ENCODE results near the gene EPS8L2.
"Not testable (repeated sequence)": the region's sequence is repeated elsewhere in the genome, so short reads cannot be mapped to it uniquely, and the experiment has no call there.

EPS8L2 gene

GRCh38 chr11:726278-727220, 20.5 kb downstream of the EPS8L2 start:
- peak in 2 of 4 experiments; percentile 22 to 43 for DNase-seq

- DNase-seq, result no peak
Observed at GRCh38 chr11:727281-727701, 21.3 kb downstream of the EPS8L2 start.

- DNase-seq, result peak; percentile 49 to 77 (median 60)
Observed at GRCh38 chr11:727859-728748, 22.1 kb downstream of the EPS8L2 start.

- no peak for DNase-seq
Observed at GRCh38 chr11:728901-729491, 23.0 kb downstream of the EPS8L2 start.

GRCh38 chr11:729492-730074, 23.6 kb downstream of the EPS8L2 start:
- no peak for DNase-seq

GRCh38 chr11:733072-733471, 27.0 kb downstream of the EPS8L2 start:
- no peak for DNase-seq

GRCh38 chr11:734541-734940, 28.5 kb downstream of the EPS8L2 start:
- not testable (repeated sequence) for DNase-seq

GRCh38 chr11:737366-737765, 31.3 kb downstream of the EPS8L2 start:
- DNase-seq, result no peak

- DNase-seq, result not testable (repeated sequence)
Observed at GRCh38 chr11:737899-738298, 31.9 kb downstream of the EPS8L2 start.

GRCh38 chr11:742156-742546, 36.1 kb downstream of the EPS8L2 start:
- no peak for DNase-seq

- no peak for DNase-seq
Observed at GRCh38 chr11:742571-743201, 36.7 kb downstream of the EPS8L2 start.

GRCh38 chr11:745428-745827, 39.4 kb downstream of the EPS8L2 start:
- no peak for DNase-seq

- DNase-seq, result peak in 1 of 4 experiments; percentile 33
Observed at GRCh38 chr11:746289-747157, 40.5 kb downstream of the EPS8L2 start.

GRCh38 chr11:747158-748006, 41.4 kb downstream of the EPS8L2 start, which contains the start of gene TALDO1:
TALDO1 (plus strand) TSS chr11:747464; CDS start chr11:747482, 18 bp downstream.
- peak; percentile 26 to 63 (median 42) for DNase-seq

GRCh38 chr11:748007-748359, 42.0 kb downstream of the EPS8L2 start:
- no peak for DNase-seq

GRCh38 chr11:749731-750130, 43.7 kb downstream of the EPS8L2 start:
- DNase-seq, result no peak

- no peak for DNase-seq
Observed at GRCh38 chr11:760236-760635, 54.2 kb downstream of the EPS8L2 start.

- DNase-seq, result no peak
Observed at GRCh38 chr11:761526-762108, 55.6 kb downstream of the EPS8L2 start.

- DNase-seq, result peak in 1 of 4 experiments; percentile 19
Observed at GRCh38 chr11:762421-763072, 56.5 kb downstream of the EPS8L2 start.
